Ovary (tissue), 9 donors: Measurements from ENCODE around the gene ZBTB4. TPM values are rescaled to one million over a fixed set of nuclear protein-coding genes. Genes with fewer than 3 reads are reported as not detected.
"Not testable (repeated sequence)": the region's sequence is repeated elsewhere in the genome, so short reads cannot be mapped to it uniquely, and the experiment has no call there.

ENCODE experiments used
- DNase-seq, 5 donors: peaks; one replicate each; pipeline ENCODE4 v3.0.0-alpha.2; 2019 to 2020
- H3K27ac ChIP-seq, 2 donors: fragments of 200-600 bp; one replicate each; pipeline versions ENCODE4 v1.5.1 to v1.8.0; 2019 to 2022
- H3K27me3 ChIP-seq: fragments of 200-600 bp; one replicate; pipeline ENCODE4 v1.8.0; 2022
- H3K36me3 ChIP-seq: fragments of 200-600 bp; sonication (generic); one replicate; pipeline ENCODE4 v1.5.1; 2019
- H3K4me1 ChIP-seq: one replicate; pipeline ENCODE4 v1.8.1; 2013; ENCODE audit warnings: mild to moderate bottlenecking, moderate library complexity; ENCODE audit not compliant: insufficient read depth
- H3K4me3 ChIP-seq: fragments of 200-600 bp; sonication (generic); one replicate; pipeline ENCODE4 v1.5.1; 2017
- H3K9me3 ChIP-seq, 2 donors: fragments of 200-600 bp in 1 of 2; sonication (generic) in 1 of 2; one replicate each; pipeline versions ENCODE4 v1.5.1 to v1.8.1; 2013 to 2019; ENCODE audit warnings: mild to moderate bottlenecking in 1 of 2, moderate library complexity in 1 of 2
- EP300 ChIP-seq: sonication (generic); formaldehyde crosslinking; IDR thresholded peaks from one replicate; pipeline ENCODE4 v1.6.1; 2017; ENCODE audit warnings: antibody characterized with exemption
- POLR2A ChIP-seq: fragments of 450-650 bp; IDR thresholded peaks from one replicate; pipeline ENCODE4 v1.6.1; 2017; ENCODE audit warnings: antibody characterized with exemption, mild to moderate bottlenecking, moderate library complexity
- WGBS, 3 donors: extraction: QIAGEN DNeasy Blood & Tissue Kit in 1 of 3; methylation state at CpG; one replicate each; pipeline versions ENCODE4 v1.1.5 to v1.1.7; 2013 to 2017; 5-methylcytosine and 5-hydroxymethylcytosine counted together
- intact Hi-C, 4 donors: fragments of 100-400 bp; cut with DNase I; formaldehyde crosslinking; loops; one replicate each; pipeline versions ENCODE4 v1.11.0 to v1.15.1; 2022 to 2023
- polyA plus RNA-seq, 2 donors: library from polyadenylated mRNA; stranded (reverse); fragments of 200-250 nt in 1 of 2; fragments of 350-450 nt in 1 of 2; fragmentation: Illumina TruSeq in 1 of 2; extraction: RNeasy Lipid Tissue Mini Kit (QIAGEN cat#74804) in 1 of 2; gene quantifications; one replicate each; pipeline ENCODE4 v1.2.3, GENCODE V29; 2013 to 2014
- total RNA-seq, 7 donors: library from RNA; depleted of rRNA in 2 of 7; stranded (reverse); fragments of >200 nt in 2 of 7; fragmentation: NEBNext Ultra II Directional in 3 of 7; extraction: Animal tissue kit (Norgen Biotek cat#: 25700) in 3 of 7; gene quantifications; one replicate each; pipeline versions ENCODE4 v1.1.0 to v1.2.4, GENCODE V29; 2016 to 2023
- TF ChIP-seq, protein P1 (sequence below), 3 donors: fragments of 450-650 bp in 2 of 3; fragments of 200-600 bp in 1 of 3; IDR thresholded peaks; one replicate each; pipeline versions ENCODE4 v1.5.1 to v1.8.0; 2016 to 2022; ENCODE audit warnings: antibody characterized with exemption in 3 of 3, mild to moderate bottlenecking in 1 of 3
- donor health status: DM: no; HTN: no; CAD: no; lungs with moderate emphysema.
- donor health status: DM: no; HTN: no; CAD: no.
- donor health status: Bipolar disorder and iron deficiency.
- donor health status: DM: yes; HTN: yes; CAD: no.
- donor health status: DM: no; HTN: no; CAD: no.
- donor health status: DM: yes; HTN: yes; CAD: no.

Gene ZBTB4
- total and polyA plus RNA-seq, 9 donors = 39.3 to 123 (median 84.5) TPM

DNA sequence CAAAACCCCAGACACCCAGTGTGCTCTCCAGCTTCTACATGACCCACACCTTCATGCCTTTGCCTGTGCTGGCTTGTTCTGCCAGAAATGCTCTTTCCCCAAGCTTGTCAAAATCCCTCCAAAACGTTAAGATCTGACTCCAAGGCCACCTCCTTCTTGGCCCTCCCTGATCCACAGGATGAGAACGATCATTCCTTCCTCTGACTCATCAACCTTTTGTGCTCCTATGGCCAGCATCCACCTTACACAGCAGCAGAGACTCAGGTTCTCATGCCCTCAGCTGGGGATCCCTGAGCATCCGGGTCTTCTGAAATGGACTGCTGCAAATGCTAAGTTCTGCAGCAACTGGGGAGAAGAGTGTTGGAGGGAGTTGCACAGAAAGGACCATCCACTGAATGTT lies 2.9 kb downstream of the ZBTB4 start:
- 16 to 22% (median 18%) methylated on average over 3 of the region's 3 CpGs for WGBS, 3 donors
- DNase-seq = no peak
- Histone ChIP-seq H3K36me3 (no peaks in the 10 kb centered on the region), H3K27me3 (no peaks in the 10 kb centered on the region), H3K9me3 (no peaks in the 10 kb centered on the region), H3K4me1 (peaks cover 14% of the 10 kb centered on the region), H3K27ac (no peak overlapping the region), H3K4me3 (no peak overlapping the region)
- intact Hi-C loops = loop anchor here in 3 of 4 donors (5.0 kb wide), 1 partner anchor 34 kb away; no protein-coding TSS in a partner anchor
- TF ChIP-seq EP300 (no peak), POLR2A (no peak)
- TF ChIP-seq, protein P1, sequence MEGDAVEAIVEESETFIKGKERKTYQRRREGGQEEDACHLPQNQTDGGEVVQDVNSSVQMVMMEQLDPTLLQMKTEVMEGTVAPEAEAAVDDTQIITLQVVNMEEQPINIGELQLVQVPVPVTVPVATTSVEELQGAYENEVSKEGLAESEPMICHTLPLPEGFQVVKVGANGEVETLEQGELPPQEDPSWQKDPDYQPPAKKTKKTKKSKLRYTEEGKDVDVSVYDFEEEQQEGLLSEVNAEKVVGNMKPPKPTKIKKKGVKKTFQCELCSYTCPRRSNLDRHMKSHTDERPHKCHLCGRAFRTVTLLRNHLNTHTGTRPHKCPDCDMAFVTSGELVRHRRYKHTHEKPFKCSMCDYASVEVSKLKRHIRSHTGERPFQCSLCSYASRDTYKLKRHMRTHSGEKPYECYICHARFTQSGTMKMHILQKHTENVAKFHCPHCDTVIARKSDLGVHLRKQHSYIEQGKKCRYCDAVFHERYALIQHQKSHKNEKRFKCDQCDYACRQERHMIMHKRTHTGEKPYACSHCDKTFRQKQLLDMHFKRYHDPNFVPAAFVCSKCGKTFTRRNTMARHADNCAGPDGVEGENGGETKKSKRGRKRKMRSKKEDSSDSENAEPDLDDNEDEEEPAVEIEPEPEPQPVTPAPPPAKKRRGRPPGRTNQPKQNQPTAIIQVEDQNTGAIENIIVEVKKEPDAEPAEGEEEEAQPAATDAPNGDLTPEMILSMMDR (IDR thresholded peaks at IDR 0.05) = no peak

DNA sequence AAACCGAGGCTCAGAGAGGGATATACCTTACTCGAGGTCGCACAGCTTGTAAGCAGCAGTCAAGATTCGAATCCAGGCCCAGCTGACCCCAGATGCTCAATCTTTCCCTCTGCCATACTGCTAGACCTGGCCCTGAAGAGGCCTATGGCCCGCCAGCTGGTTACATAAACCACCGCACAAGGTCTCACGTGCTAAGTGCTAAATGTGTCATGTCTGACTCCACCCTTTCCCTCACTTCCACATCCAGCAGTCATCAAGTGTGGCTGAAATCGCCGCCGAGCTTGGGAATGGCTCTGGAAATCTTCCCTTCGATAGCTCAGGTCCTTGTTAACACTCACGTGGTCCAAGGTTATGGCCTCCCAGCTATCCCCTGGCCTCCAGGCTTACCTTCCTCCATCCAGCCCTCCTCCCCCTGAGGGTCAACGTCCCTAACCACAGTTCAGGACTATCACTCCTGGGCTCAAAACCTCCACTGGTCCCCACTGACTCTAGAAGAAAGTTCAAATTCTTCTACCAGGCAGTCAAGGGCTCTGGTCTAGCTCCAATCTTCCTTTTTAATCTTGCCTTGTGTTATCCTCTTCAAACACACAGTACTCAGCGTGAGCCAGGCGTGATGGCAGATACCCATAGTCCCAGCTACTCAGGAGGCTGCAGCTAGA lies 3.5 kb downstream of the ZBTB4 start:
- H3K27me3 ChIP-seq = no peaks in the 10 kb centered on the region
- no peak overlapping the region for H3K27ac ChIP-seq
- H3K36me3 ChIP-seq = no peaks in the 10 kb centered on the region
- peak in 1 of 5 donors; percentile 50 for DNase-seq
- H3K9me3 ChIP-seq = no peaks in the 10 kb centered on the region
- peaks cover 14% of the 10 kb centered on the region for H3K4me1 ChIP-seq
- 64 to 72% (median 71%) methylated on average over 15 of the region's 15 CpGs for WGBS, 3 donors
- no peak overlapping the region for H3K4me3 ChIP-seq
- intact Hi-C loops = loop anchor here in 3 of 4 donors (5.0 kb wide), 1 partner anchor 34 kb away; no protein-coding TSS in a partner anchor
- TF ChIP-seq POLR2A = no peak
- TF ChIP-seq, protein P1 (IDR thresholded peaks at IDR 0.05) = no peak
- TF ChIP-seq EP300 = no peak

DNA sequence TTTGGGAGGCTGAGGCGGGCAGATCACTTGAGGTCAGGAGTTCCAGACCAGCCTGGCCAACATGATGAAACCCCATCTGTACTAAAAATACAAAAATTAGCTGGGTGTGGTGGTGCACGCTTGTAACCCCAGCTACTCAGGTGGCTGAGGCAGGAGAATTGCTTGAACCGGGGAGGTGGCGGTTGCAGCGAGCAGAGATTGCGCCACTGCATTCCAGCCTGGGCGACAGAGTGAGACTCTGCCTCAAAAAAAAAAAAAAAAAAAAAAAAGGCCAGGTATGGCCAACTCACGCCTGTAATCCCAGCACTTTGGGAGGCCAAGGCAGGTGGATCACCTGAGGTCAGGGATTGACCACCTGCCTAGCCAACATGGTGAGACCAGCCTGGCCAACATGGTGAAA lies 4.7 kb downstream of the ZBTB4 start:
- H3K27me3 ChIP-seq, H3K27ac ChIP-seq, H3K4me3 ChIP-seq, H3K36me3 ChIP-seq, H3K9me3 ChIP-seq, DNase-seq: not testable (repeated sequence)
- intact Hi-C loops = loop anchor here in 3 of 4 donors (5.0 kb wide), 1 partner anchor 32 kb away; no protein-coding TSS in a partner anchor
- 89 to 97% (median 95%) methylated on average over 8 of the region's 8 CpGs for WGBS, 3 donors
- peaks cover 17% of the 10 kb centered on the region for H3K4me1 ChIP-seq

DNA sequence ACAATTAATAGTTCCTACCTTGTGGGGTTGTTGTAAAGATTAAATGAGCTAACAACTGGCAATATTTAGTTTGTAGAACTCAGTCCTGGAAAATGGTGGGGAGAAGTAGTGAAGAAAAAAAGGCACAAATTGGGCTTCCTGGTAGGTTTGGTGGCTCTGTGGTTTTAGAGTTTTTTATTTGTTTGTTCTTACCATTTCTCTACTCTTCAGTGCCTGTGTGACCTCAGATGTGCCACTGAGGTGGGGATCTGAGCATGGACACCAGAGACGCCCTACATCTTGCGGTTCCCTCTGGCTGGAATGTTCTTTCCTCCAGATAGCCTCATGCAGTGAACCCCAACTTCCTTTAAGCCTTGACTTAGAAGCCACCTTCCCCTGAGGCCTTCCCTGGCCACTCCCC lies 7.7 kb downstream of the ZBTB4 start:
- intact Hi-C loops = no loop called here
- H3K4me3 ChIP-seq = no peak overlapping the region
- no peak for TF ChIP-seq EP300
- no peaks in the 10 kb centered on the region for H3K9me3 ChIP-seq
- H3K36me3 ChIP-seq = no peaks in the 10 kb centered on the region
- H3K27ac ChIP-seq = no peak overlapping the region
- DNase-seq = no peak
- peaks cover 11% of the 10 kb centered on the region for H3K4me1 ChIP-seq
- H3K27me3 ChIP-seq = no peaks in the 10 kb centered on the region
- WGBS, 3 donors = 91 to 92% (median 92%) methylated on average over 2 of the region's 2 CpGs

DNA sequence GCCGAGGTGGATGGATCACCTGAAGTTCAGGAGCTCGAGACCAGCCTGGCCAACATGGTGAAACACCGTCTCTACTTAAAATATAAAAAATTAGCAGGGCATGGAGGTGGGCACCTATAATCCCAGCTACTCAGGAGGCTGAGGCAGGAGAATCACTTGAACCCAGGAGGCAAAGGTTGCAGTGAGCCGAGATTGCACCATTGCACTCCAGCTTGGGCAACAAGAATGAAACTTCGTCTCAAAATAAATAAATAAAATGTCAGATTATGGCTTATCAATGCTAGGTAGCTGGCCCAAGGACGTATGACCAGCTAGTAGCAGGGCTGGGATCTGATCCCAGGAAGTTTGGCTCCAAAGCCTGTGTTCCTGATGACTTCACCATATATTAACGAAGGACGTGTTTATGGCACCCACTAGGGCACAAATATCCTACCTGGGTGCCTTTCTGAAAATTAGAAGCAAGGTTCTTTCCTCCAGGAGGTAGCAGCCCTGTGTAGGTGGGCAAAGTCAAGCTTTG lies 8.9 kb downstream of the ZBTB4 start:
- not testable (repeated sequence) for H3K27ac ChIP-seq, H3K4me1 ChIP-seq
- 68 to 76% (median 72%) methylated on average over 8 of the region's 8 CpGs for WGBS, 3 donors

DNA sequence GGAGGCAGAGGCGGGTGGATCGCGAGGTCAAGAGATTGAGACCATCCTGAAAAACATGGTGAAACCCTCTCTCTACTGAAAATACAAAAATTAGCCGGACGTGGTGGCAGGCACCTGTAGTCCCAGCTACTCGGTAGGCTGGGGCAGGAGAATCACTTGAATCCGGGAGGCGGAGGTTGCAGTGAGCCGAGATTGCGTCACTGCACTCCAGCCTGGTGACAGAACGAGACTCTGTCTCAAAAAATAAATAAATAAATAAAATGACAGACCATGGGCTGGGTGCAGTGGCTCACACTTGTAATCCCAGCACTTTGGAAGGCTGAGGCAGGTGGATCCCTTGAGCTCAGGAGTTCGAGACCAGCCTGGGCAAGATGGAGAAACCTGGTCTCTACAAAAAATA lies 9.6 kb downstream of the ZBTB4 start:
- H3K36me3 ChIP-seq, intact Hi-C loops, H3K4me3 ChIP-seq, H3K27me3 ChIP-seq, DNase-seq, H3K4me1 ChIP-seq, H3K27ac ChIP-seq, H3K9me3 ChIP-seq: not testable (repeated sequence)
- 93 to 96% (median 95%) methylated on average over 12 of the region's 12 CpGs for WGBS, 3 donors

More for the DNA sequence above, 8.9 kb downstream of the ZBTB4 start:
- intact Hi-C loops, H3K27me3 ChIP-seq, H3K9me3 ChIP-seq, H3K4me3 ChIP-seq, H3K36me3 ChIP-seq, DNase-seq: not testable (repeated sequence)
